Parathyroid adenoma (tissue), 2 donors: Measurements from ENCODE around the gene SNX11.

Experiments used
- H2AFZ ChIP-seq: fragments of 300-600 bp; sonication (generic); one replicate; pipeline ENCODE4 v1.7.0; 2017; ENCODE audit warnings: antibody characterized with exemption, mild to moderate bottlenecking
- H3K27ac ChIP-seq: fragments of 300-600 bp; sonication (generic); one replicate; pipeline ENCODE4 v1.7.0; 2017
- H3K27me3 ChIP-seq: fragments of 300-600 bp; sonication (generic); one replicate; pipeline ENCODE4 v1.7.0; 2017; ENCODE audit warnings: low read length; ENCODE audit not compliant: control insufficient read depth, insufficient read depth
- H3K36me3 ChIP-seq: fragments of 300-600 bp; sonication (generic); one replicate; pipeline ENCODE4 v1.7.0; 2017; ENCODE audit warnings: low read length; ENCODE audit not compliant: control insufficient read depth, insufficient read depth
- H3K4me1 ChIP-seq: fragments of 300-600 bp; sonication (generic); one replicate; pipeline ENCODE4 v1.7.0; 2017; ENCODE audit warnings: control low read depth
- H3K4me2 ChIP-seq: fragments of 300-600 bp; sonication (generic); one replicate; pipeline ENCODE4 v1.7.0; 2017; ENCODE audit warnings: low read length
- H3K4me3 ChIP-seq: fragments of 300-600 bp; sonication (generic); one replicate; pipeline ENCODE4 v1.7.0; 2017; ENCODE audit warnings: low read depth, low read length
- H3K79me2 ChIP-seq: fragments of 300-600 bp; sonication (generic); one replicate; pipeline ENCODE4 v1.7.0; 2017; ENCODE audit warnings: control low read depth
- H3K9ac ChIP-seq: fragments of 300-600 bp; sonication (generic); one replicate; pipeline ENCODE4 v1.7.0; 2017; ENCODE audit warnings: mild to moderate bottlenecking
- H3K9me3 ChIP-seq: fragments of 300-600 bp; sonication (generic); one replicate; pipeline ENCODE4 v1.7.0; 2017; ENCODE audit warnings: low read length; ENCODE audit not compliant: control insufficient read depth
- TF ChIP-seq, protein P1 (sequence below): fragments of 300-600 bp; sonication (generic); IDR thresholded peaks from one replicate; pipeline ENCODE4 v1.7.0; 2017; ENCODE audit warnings: antibody characterized with exemption, mild to moderate bottlenecking
- donor health status: primary hyperparathyroidism.

SNX11 gene

GRCh38 chr17:48123111-48123510 is 15.5 kb downstream of the SNX11 start:
- H2AFZ ChIP-seq: no peak overlapping the region
- H3K4me3 ChIP-seq: no peak overlapping the region
- H3K9me3 ChIP-seq: no peaks in the 10 kb centered on the region
- TF ChIP-seq, protein P1, sequence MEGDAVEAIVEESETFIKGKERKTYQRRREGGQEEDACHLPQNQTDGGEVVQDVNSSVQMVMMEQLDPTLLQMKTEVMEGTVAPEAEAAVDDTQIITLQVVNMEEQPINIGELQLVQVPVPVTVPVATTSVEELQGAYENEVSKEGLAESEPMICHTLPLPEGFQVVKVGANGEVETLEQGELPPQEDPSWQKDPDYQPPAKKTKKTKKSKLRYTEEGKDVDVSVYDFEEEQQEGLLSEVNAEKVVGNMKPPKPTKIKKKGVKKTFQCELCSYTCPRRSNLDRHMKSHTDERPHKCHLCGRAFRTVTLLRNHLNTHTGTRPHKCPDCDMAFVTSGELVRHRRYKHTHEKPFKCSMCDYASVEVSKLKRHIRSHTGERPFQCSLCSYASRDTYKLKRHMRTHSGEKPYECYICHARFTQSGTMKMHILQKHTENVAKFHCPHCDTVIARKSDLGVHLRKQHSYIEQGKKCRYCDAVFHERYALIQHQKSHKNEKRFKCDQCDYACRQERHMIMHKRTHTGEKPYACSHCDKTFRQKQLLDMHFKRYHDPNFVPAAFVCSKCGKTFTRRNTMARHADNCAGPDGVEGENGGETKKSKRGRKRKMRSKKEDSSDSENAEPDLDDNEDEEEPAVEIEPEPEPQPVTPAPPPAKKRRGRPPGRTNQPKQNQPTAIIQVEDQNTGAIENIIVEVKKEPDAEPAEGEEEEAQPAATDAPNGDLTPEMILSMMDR: no peak
- no peak overlapping the region for H3K27ac ChIP-seq
- H3K36me3 ChIP-seq: no peaks in the 10 kb centered on the region
- H3K4me2 ChIP-seq: no peak overlapping the region
- no peak overlapping the region for H3K9ac ChIP-seq
- no peaks in the 10 kb centered on the region for H3K79me2 ChIP-seq
- H3K4me1 ChIP-seq: no peaks in the 10 kb centered on the region
- H3K27me3 ChIP-seq: no peaks in the 10 kb centered on the region

GRCh38 chr17:48123776-48124388 is 16.3 kb downstream of the SNX11 start:
- Histone ChIP-seq H3K9me3 (no peaks in the 10 kb centered on the region), H3K36me3 (no peaks in the 10 kb centered on the region), H3K9ac (no peak overlapping the region)

GRCh38 chr17:48125829-48126531 is 18.4 kb downstream of the SNX11 start:
- H3K79me2 ChIP-seq: no peaks in the 10 kb centered on the region
- no peaks in the 10 kb centered on the region for H3K4me1 ChIP-seq
- H3K9ac ChIP-seq: no peak overlapping the region
- H3K4me3 ChIP-seq: no peak overlapping the region
- H3K9me3 ChIP-seq: no peaks in the 10 kb centered on the region
- H3K27ac ChIP-seq: no peak overlapping the region
- no peaks in the 10 kb centered on the region for H3K36me3 ChIP-seq
- no peaks in the 10 kb centered on the region for H3K27me3 ChIP-seq
- no peak overlapping the region for H3K4me2 ChIP-seq
- H2AFZ ChIP-seq: no peak overlapping the region
- TF ChIP-seq, protein P1: no peak

More at GRCh38 chr17:48123776-48124388, 16.3 kb downstream of the SNX11 start:
- Histone ChIP-seq H3K27ac (no peak overlapping the region), H3K4me1 (no peaks in the 10 kb centered on the region), H3K4me3 (no peak overlapping the region), H3K79me2 (no peaks in the 10 kb centered on the region), H2AFZ (no peak overlapping the region), H3K4me2 (no peak overlapping the region), H3K27me3 (no peaks in the 10 kb centered on the region)
- TF ChIP-seq, protein P1: no peak

DNA sequence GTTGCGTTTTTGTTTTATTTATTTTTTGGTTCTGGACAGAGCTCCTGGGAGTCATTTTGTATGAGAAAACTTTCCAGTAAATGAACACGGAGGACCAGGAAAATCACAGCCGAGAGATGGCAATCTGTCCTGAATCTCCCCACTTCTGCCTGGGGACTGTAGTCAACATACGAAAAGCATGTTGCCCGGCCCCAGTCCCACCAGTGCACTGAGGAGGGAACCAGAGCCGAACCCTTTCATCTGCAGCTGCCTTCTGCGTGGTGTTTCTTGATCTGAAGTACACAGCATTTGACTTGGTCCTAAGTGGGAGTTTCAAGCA is 18.9 kb downstream of the SNX11 start:
- Histone ChIP-seq H3K79me2 (no peaks in the 10 kb centered on the region), H3K9ac (no peak overlapping the region), H2AFZ (no peak overlapping the region), H3K4me3 (no peak overlapping the region), H3K36me3 (no peaks in the 10 kb centered on the region), H3K9me3 (no peaks in the 10 kb centered on the region), H3K27me3 (no peaks in the 10 kb centered on the region), H3K4me2 (no peak overlapping the region), H3K4me1 (no peaks in the 10 kb centered on the region), H3K27ac (no peak overlapping the region)
- TF ChIP-seq, protein P1: no peak
